Liver (tissue), 3 donors: Measurements from ENCODE around the gene GLOD5.

ENCODE experiments used
- EGR1 ChIP-seq, 2 donors: IDR thresholded peaks; 2 replicates each; pipeline ENCODE4 v1.6.1; 2016 to 2018; ENCODE audit warnings: antibody characterized with exemption in 2 of 2, low read depth in 2 of 2
- FOXA2 ChIP-seq: IDR thresholded peaks from 2 replicates; pipeline ENCODE4 v1.6.1; 2016; ENCODE audit warnings: antibody characterized with exemption
- GABPA ChIP-seq, 2 donors: IDR thresholded peaks in 1 of 2; conservative IDR thresholded peaks in 1 of 2; 2 replicates each; pipeline ENCODE4 v1.6.1; 2016; ENCODE audit warnings: antibody characterized with exemption in 2 of 2, mild to moderate bottlenecking in 1 of 2, moderate library complexity in 1 of 2
- JUND ChIP-seq, 2 donors: IDR thresholded peaks; 2 replicates each; pipeline ENCODE4 v1.6.1; 2016; ENCODE audit warnings: antibody characterized with exemption in 2 of 2
- RAD21 ChIP-seq, 2 donors: IDR thresholded peaks; 2 replicates each; pipeline ENCODE4 v1.6.1; 2016; ENCODE audit warnings: antibody characterized with exemption in 2 of 2, mild to moderate bottlenecking in 2 of 2
- RXRA ChIP-seq, 2 donors: IDR thresholded peaks; 2 replicates each; pipeline ENCODE4 v1.6.1; 2017 to 2018; ENCODE audit warnings: antibody characterized with exemption in 2 of 2, mild to moderate bottlenecking in 1 of 2
- SP1 ChIP-seq: IDR thresholded peaks from 2 replicates; pipeline ENCODE4 v1.6.1; 2018; ENCODE audit warnings: antibody characterized with exemption, mild to moderate bottlenecking
- YY1 ChIP-seq: IDR thresholded peaks from 2 replicates; pipeline ENCODE4 v1.6.1; 2016; ENCODE audit warnings: antibody characterized with exemption, mild to moderate bottlenecking
- TF ChIP-seq, protein P1 (sequence below): fragments of 150-350 bp; IDR thresholded peaks from 2 replicates; pipeline ENCODE4 v1.5.1; 2017; ENCODE audit warnings: improper control_type of control experiment, low read depth, low read length; ENCODE audit not compliant: missing input control
- TF ChIP-seq, protein P2 (sequence below): IDR thresholded peaks from 2 replicates; pipeline ENCODE4 v1.6.1; 2016; ENCODE audit warnings: antibody characterized with exemption
- TF ChIP-seq, protein P3 (sequence below): IDR thresholded peaks from 2 replicates; pipeline ENCODE4 v1.6.1; 2016; ENCODE audit warnings: antibody characterized with exemption
- donor health status: healthy.
- donor health status: healthy.

- TF ChIP-seq, protein P1, sequence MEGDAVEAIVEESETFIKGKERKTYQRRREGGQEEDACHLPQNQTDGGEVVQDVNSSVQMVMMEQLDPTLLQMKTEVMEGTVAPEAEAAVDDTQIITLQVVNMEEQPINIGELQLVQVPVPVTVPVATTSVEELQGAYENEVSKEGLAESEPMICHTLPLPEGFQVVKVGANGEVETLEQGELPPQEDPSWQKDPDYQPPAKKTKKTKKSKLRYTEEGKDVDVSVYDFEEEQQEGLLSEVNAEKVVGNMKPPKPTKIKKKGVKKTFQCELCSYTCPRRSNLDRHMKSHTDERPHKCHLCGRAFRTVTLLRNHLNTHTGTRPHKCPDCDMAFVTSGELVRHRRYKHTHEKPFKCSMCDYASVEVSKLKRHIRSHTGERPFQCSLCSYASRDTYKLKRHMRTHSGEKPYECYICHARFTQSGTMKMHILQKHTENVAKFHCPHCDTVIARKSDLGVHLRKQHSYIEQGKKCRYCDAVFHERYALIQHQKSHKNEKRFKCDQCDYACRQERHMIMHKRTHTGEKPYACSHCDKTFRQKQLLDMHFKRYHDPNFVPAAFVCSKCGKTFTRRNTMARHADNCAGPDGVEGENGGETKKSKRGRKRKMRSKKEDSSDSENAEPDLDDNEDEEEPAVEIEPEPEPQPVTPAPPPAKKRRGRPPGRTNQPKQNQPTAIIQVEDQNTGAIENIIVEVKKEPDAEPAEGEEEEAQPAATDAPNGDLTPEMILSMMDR, result no peak
- TF ChIP-seq YY1 (no peak), GABPA (IDR thresholded peaks at IDR 0.05 in 1 of 2, conservative IDR thresholded peaks at IDR 0.05 in 1 of 2) (no peak), FOXA2 (no peak), JUND (IDR thresholded peaks at IDR 0.05) (no peak), EGR1 (IDR thresholded peaks at IDR 0.05; ENCODE audit: low read depth in 2 of 2) (no peak), RAD21 (IDR thresholded peaks at IDR 0.05) (no peak), RXRA (IDR thresholded peaks at IDR 0.05) (no peak), SP1 (no peak)
- TF ChIP-seq, protein P2, sequence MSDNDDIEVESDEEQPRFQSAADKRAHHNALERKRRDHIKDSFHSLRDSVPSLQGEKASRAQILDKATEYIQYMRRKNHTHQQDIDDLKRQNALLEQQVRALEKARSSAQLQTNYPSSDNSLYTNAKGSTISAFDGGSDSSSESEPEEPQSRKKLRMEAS, result no peak
- TF ChIP-seq, protein P3, sequence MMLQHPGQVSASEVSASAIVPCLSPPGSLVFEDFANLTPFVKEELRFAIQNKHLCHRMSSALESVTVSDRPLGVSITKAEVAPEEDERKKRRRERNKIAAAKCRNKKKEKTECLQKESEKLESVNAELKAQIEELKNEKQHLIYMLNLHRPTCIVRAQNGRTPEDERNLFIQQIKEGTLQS, result no peak
These were observed 30.7 kb downstream of the GLOD5 start for GRCh38 chrX:48792219-48792618.
